ENCODE data around the gene TMEM185B. TPM values are rescaled to one million over a fixed set of nuclear protein-coding genes. Genes with fewer than 3 reads are reported as not detected.

TMEM185B gene
- total RNA-seq, 1 donor from 2014 or later, result 26.6 TPM

- Histone ChIP-seq H3K27me3 (no peaks in the 10 kb centered on the region), H3K9me3 (no peaks in the 10 kb centered on the region), H3K4me3 (no peak overlapping the region), H3K27ac (no peak overlapping the region), H3K4me1 (peaks cover 22% of the 10 kb centered on the region), H3K36me3 (no peaks in the 10 kb centered on the region)
- DNase-seq, result no peak
- peak; percentile 39 for ATAC-seq
- TF ChIP-seq, protein P1, sequence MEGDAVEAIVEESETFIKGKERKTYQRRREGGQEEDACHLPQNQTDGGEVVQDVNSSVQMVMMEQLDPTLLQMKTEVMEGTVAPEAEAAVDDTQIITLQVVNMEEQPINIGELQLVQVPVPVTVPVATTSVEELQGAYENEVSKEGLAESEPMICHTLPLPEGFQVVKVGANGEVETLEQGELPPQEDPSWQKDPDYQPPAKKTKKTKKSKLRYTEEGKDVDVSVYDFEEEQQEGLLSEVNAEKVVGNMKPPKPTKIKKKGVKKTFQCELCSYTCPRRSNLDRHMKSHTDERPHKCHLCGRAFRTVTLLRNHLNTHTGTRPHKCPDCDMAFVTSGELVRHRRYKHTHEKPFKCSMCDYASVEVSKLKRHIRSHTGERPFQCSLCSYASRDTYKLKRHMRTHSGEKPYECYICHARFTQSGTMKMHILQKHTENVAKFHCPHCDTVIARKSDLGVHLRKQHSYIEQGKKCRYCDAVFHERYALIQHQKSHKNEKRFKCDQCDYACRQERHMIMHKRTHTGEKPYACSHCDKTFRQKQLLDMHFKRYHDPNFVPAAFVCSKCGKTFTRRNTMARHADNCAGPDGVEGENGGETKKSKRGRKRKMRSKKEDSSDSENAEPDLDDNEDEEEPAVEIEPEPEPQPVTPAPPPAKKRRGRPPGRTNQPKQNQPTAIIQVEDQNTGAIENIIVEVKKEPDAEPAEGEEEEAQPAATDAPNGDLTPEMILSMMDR (IDR thresholded peaks at IDR 0.05), result no peak
- intact Hi-C loops (cut with DNase I), result no loop called here
Observed at GRCh38 chr2:120243211-120243610, 20.0 kb upstream of the TMEM185B start.

DNA sequence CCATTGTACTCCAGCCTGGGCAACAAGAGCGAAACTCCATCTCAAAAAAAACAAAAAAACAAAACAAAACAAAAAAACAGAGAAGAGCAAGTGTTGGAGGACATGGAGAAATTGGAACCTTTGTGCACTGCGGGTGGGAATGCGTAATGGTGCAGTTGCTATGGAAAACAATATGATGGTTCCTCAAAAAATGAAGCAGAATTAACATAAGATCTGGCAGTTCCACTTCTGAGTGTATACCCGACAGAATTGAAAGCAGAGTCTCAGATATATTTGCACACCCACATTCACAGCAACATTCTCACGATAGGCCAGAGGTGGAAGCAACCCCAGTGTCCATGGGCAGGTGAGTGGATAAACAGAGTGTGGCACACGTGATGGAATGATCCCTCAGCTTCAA, 18.5 kb upstream of the TMEM185B start:
- H3K27ac ChIP-seq, result no peak overlapping the region
- intact Hi-C loops (cut with DNase I), result no loop called here
- TF ChIP-seq, protein P1 (IDR thresholded peaks at IDR 0.05), result no peak

GRCh38 chr2:120240901-120241429, 17.8 kb upstream of the TMEM185B start:
- H3K36me3 ChIP-seq, result no peaks in the 10 kb centered on the region
- no peaks in the 10 kb centered on the region for H3K9me3 ChIP-seq
- peaks cover 19% of the 10 kb centered on the region for H3K4me1 ChIP-seq
- ATAC-seq, result no peak
- TF ChIP-seq, protein P1 (IDR thresholded peaks at IDR 0.05), result no peak
- no peak for DNase-seq
- H3K27me3 ChIP-seq, result no peaks in the 10 kb centered on the region
- intact Hi-C loops (cut with DNase I), result no loop called here
- no peak overlapping the region for H3K27ac ChIP-seq
- no peak overlapping the region for H3K4me3 ChIP-seq

More for the DNA sequence above, 18.5 kb upstream of the TMEM185B start:
- no peaks in the 10 kb centered on the region for H3K9me3 ChIP-seq
- no peak for DNase-seq
- H3K4me1 ChIP-seq, result peaks cover 22% of the 10 kb centered on the region
- no peak for ATAC-seq
- H3K4me3 ChIP-seq, result no peak overlapping the region
- H3K36me3 ChIP-seq, result no peaks in the 10 kb centered on the region
- H3K27me3 ChIP-seq, result no peaks in the 10 kb centered on the region

- Histone ChIP-seq H3K9me3 (no peaks in the 10 kb centered on the region), H3K27ac (no peak overlapping the region), H3K27me3 (no peaks in the 10 kb centered on the region), H3K36me3 (no peaks in the 10 kb centered on the region), H3K4me1 (peaks cover 8% of the 10 kb centered on the region), H3K4me3 (no peak overlapping the region)
- DNase-seq (no peak), ATAC-seq (peak; percentile 47)
- TF ChIP-seq, protein P1 (IDR thresholded peaks at IDR 0.05), result no peak
- intact Hi-C loops (cut with DNase I), result no loop called here
Observed at GRCh38 chr2:120239488-120240287, 16.5 kb upstream of the TMEM185B start.

DNA sequence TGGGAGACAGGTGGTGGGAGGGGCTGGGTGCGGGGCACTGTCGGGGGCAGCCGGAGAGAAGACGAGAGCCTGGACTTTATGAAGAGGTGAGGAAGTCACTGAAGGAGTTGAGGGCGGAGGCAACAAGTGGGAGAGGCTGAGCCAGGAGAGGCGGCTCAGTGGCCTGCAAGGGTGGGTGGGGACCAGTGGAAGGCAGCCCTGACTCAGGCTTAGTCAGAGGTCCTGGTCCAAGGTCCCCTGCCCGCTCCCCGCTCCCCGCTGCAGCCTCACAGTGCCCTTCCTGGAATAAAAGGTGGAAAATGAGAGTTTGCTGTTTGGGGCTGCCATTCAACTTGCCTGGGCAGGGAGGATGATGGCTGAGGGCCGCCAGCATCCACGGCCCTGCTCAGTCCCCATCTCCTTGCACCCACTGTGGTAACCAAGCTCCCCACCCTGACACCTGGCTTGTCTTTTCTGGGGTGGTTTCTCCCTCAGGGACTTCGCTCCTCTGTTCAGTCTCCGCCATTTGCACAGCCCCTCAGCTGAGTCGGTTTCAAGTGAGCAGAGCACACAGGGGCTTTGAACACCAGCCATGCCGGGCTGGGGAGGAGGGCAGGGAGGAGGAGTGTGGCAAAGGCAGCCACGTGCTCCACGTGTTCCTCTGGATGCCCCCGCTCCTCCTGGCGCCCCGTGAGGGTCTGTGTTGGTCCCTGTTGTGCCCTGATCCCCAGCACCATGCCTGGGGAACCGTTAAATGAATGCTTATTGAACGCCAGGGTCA, 15.7 kb upstream of the TMEM185B start:
- Histone ChIP-seq H3K27ac (no peak overlapping the region), H3K4me3 (no peak overlapping the region), H3K4me1 (peaks cover 8% of the 10 kb centered on the region), H3K9me3 (no peaks in the 10 kb centered on the region), H3K27me3 (no peaks in the 10 kb centered on the region), H3K36me3 (no peaks in the 10 kb centered on the region)
- DNase-seq (no peak), ATAC-seq (peak; percentile 64)
- TF ChIP-seq, protein P1 (IDR thresholded peaks at IDR 0.05), result no peak
- intact Hi-C loops (cut with DNase I), result no loop called here
